Small intestine (tissue), 7 donors: ENCODE results near the gene DHRSX. TPM values are rescaled to one million over a fixed set of nuclear protein-coding genes. Genes with fewer than 3 reads are reported as not detected.

ENCODE experiments used
- DNase-seq, 2 donors: peaks; one replicate each; pipeline versions ENCODE4 v3.0.0 to v3.0.0-alpha.2; 2013
- FAIRE-seq: peaks from 2 replicates; lab custom pipeline; 2012; peaks lifted over from hg19 to GRCh38; lab: Jason Lieb, UNC
- H3K27ac ChIP-seq, 3 donors: one replicate each; pipeline ENCODE4 v1.5.1; 2013; ENCODE audit warnings: low read length in 2 of 3, mild to moderate bottlenecking in 2 of 3, control low read depth in 1 of 3, inconsistent platforms in 1 of 3, low read depth in 1 of 3, moderate library complexity in 1 of 3
- H3K27me3 ChIP-seq, 3 donors: one replicate each; pipeline ENCODE4 v1.6.1; 2013; ENCODE audit warnings: low read length in 3 of 3, inconsistent platforms in 1 of 3; ENCODE audit not compliant: control insufficient read depth in 3 of 3, insufficient read depth in 3 of 3
- H3K36me3 ChIP-seq, 3 donors: one replicate each; pipeline ENCODE4 v1.6.1; 2013; ENCODE audit warnings: low read length in 3 of 3, inconsistent platforms in 1 of 3, low read depth in 1 of 3, mild to moderate bottlenecking in 1 of 3, moderate library complexity in 1 of 3; ENCODE audit not compliant: control insufficient read depth in 3 of 3, insufficient read depth in 2 of 3
- H3K4me1 ChIP-seq, 3 donors: one replicate each; pipeline ENCODE4 v1.6.1; 2013; ENCODE audit warnings: low read length in 2 of 3, inconsistent platforms in 1 of 3, low read depth in 1 of 3, mild to moderate bottlenecking in 1 of 3, moderate library complexity in 1 of 3; ENCODE audit not compliant: control insufficient read depth in 3 of 3, insufficient read depth in 2 of 3
- H3K4me3 ChIP-seq, 3 donors: one replicate each; pipeline ENCODE4 v1.5.1; 2013; ENCODE audit warnings: low read length in 3 of 3, control low read depth in 1 of 3, inconsistent platforms in 1 of 3, low read depth in 1 of 3, mild to moderate bottlenecking in 1 of 3, moderate library complexity in 1 of 3
- H3K9me3 ChIP-seq, 2 donors: one replicate each; pipeline ENCODE4 v1.6.1; 2013; ENCODE audit warnings: low read depth in 1 of 2, low read length in 1 of 2; ENCODE audit not compliant: control insufficient read depth in 2 of 2, insufficient read depth in 1 of 2
- WGBS, 3 donors: extraction: QIAGEN DNeasy Blood & Tissue Kit; methylation state at CpG; one replicate each; pipeline ENCODE4 v1.1.7; 2013; 5-methylcytosine and 5-hydroxymethylcytosine counted together
- polyA plus RNA-seq, 4 donors: library from polyadenylated mRNA; stranded (reverse) in 3 of 4; unstranded in 1 of 4; fragments of 200-250 nt in 3 of 4; fragments of 120-200 nt in 1 of 4; gene quantifications; one replicate each; pipeline versions ENCODE4 v1.2.1 to v1.2.3, GENCODE V29; 2013
- donor health status: healthy with polysubstance abuse.
- donor health status: control.
- donor health status: control.
- donor health status: Bipolar disorder and iron deficiency.
- donor health status: healthy.

Gene DHRSX
- polyA plus RNA-seq, 4 donors, result 7.2 to 25.2 (median 12.1) TPM

- no peak for FAIRE-seq
- 68 to 89% (median 85%) methylated on average over 11 of the region's 11 CpGs for WGBS, 3 donors
- DNase-seq, result peak in 1 of 2 donors; percentile 23
Measured at GRCh38 chrX:2311501-2311900, 189.3 kb downstream of the DHRSX start.

GRCh38 chrX:2301901-2302300 lies 198.9 kb downstream of the DHRSX start:
- no peak overlapping the region for H3K27ac ChIP-seq
- H3K4me3 ChIP-seq, result no peak overlapping the region
- 78 to 88% (median 82%) methylated on average over 6 of the region's 6 CpGs for WGBS, 3 donors
- H3K9me3 ChIP-seq, result peaks cover 0 to 3% of the 10 kb centered on the region in 2 donors
- DNase-seq, result no peak
- no peaks in the 10 kb centered on the region for H3K4me1 ChIP-seq
- no peaks in the 10 kb centered on the region for H3K27me3 ChIP-seq
- H3K36me3 ChIP-seq, result peaks cover 0 to 2% (median 0%) of the 10 kb centered on the region in 3 donors
- FAIRE-seq, result no peak

More at GRCh38 chrX:2311501-2311900, 189.3 kb downstream of the DHRSX start:
- Histone ChIP-seq H3K27me3 (no peaks in the 10 kb centered on the region), H3K4me3 (no peak overlapping the region), H3K27ac (no peak overlapping the region), H3K4me1 (no peaks in the 10 kb centered on the region), H3K36me3 (peaks cover 0 to 3% (median 0%) of the 10 kb centered on the region in 3 donors), H3K9me3 (peaks cover 0 to 8% of the 10 kb centered on the region in 2 donors)

DNA sequence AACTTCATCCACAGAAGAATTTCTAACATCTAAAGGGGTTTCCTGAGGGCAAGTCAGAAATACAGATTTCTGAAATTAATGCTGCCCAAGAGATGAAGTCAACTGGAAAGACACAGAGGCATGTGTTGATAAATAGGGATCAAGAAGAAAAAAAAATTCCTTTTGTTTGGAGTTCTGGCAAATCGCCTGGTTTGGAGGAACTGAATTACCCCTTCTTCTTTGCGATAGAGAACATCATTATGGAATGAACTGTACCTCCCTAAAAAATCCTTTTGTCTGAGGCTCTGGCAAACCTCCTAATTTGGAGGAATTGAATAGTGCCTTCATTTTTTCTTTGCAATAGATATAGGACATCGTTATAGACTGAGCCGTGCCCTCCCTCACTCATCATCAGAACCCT lies 200.9 kb downstream of the DHRSX start:
- Histone ChIP-seq H3K4me3 (no peak overlapping the region), H3K9me3 (peaks cover 0 to 7% of the 10 kb centered on the region in 2 donors), H3K27ac (no peak overlapping the region), H3K27me3 (no peaks in the 10 kb centered on the region), H3K4me1 (no peaks in the 10 kb centered on the region), H3K36me3 (peaks cover 0 to 2% (median 0%) of the 10 kb centered on the region in 3 donors)
- no peak for DNase-seq
- 66 to 82% (median 81%) methylated on average over 4 of the region's 4 CpGs for WGBS, 3 donors
- FAIRE-seq, result no peak

GRCh38 chrX:2286731-2287130 lies 214.0 kb downstream of the DHRSX start:
- H3K27ac ChIP-seq, result no peak overlapping the region
- no peaks in the 10 kb centered on the region for H3K4me1 ChIP-seq
- no peak overlapping the region for H3K4me3 ChIP-seq
- DNase-seq (no peak), FAIRE-seq (no peak)
- peaks cover 0 to 6% (median 5%) of the 10 kb centered on the region in 3 donors for H3K36me3 ChIP-seq
- WGBS, 3 donors, result 85 to 89% (median 88%) methylated on average over 2 of the region's 2 CpGs
- no peaks in the 10 kb centered on the region for H3K27me3 ChIP-seq
- peaks cover 0 to 6% of the 10 kb centered on the region in 2 donors for H3K9me3 ChIP-seq

DNA sequence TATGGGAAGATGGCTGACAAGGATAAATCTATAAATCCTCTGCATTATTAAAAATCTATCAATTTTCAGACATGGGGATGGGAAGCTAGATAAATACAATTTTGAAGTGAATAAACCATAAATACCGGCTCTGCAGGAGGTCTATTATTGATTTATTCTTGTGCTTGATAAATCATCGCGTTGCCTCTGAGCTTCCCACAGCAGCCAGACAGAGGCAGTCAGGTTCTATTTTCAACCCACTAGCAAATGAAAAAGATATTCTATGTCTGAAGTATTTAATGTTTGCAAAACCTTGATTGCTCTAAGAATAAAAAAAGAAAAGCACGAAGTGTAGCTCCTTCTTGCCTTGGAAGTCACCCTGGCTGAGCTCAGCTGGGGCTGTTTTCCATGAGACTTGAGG lies 216.2 kb downstream of the DHRSX start:
- Histone ChIP-seq H3K27me3 (no peaks in the 10 kb centered on the region), H3K9me3 (peaks cover 0 to 6% of the 10 kb centered on the region in 2 donors), H3K4me1 (no peaks in the 10 kb centered on the region), H3K4me3 (no peak overlapping the region), H3K36me3 (peaks cover 0 to 6% (median 0%) of the 10 kb centered on the region in 3 donors), H3K27ac (no peak overlapping the region)
- 87 to 97% (median 94%) methylated on average over 4 of the region's 4 CpGs for WGBS, 3 donors
- DNase-seq (no peak), FAIRE-seq (no peak)

DNA sequence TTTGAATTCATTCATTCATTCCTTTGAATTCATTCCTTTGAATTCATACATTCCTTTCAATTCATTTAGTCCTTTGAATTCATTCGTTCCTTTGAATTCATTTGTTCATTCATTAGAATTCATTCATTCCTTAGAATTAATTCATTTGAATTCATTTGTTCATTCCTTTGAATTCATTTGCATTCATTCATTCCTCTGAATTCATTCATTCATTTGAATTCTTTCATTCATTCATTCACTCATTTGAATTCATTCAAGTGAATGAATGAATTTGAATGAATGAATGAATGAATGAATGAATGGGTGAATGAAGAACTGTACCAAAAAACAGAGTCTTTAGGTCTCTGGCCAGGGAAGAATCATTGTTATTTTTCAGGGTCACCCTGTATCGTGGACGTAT lies 216.6 kb downstream of the DHRSX start:
- DNase-seq, result no peak
- no peaks in the 10 kb centered on the region for H3K4me1 ChIP-seq
- no peaks in the 10 kb centered on the region for H3K27me3 ChIP-seq
- no peak overlapping the region for H3K27ac ChIP-seq
- FAIRE-seq, result no peak
- no peak overlapping the region for H3K4me3 ChIP-seq
- H3K36me3 ChIP-seq, result peaks cover 0 to 6% (median 0%) of the 10 kb centered on the region in 3 donors
- peaks cover 0 to 6% of the 10 kb centered on the region in 2 donors for H3K9me3 ChIP-seq
- 91 to 99% (median 98%) methylated on average over 3 of the region's 3 CpGs for WGBS, 3 donors

GRCh38 chrX:2283111-2283859 lies 217.5 kb downstream of the DHRSX start:
- WGBS, 3 donors, result 91 to 96% (median 95%) methylated on average over 21 of the region's 21 CpGs
- no peak for FAIRE-seq
- no peak overlapping the region for H3K4me3 ChIP-seq
- H3K9me3 ChIP-seq, result peaks cover 0 to 6% of the 10 kb centered on the region in 2 donors
- DNase-seq, result no peak
- H3K27me3 ChIP-seq, result no peaks in the 10 kb centered on the region
- no peak overlapping the region for H3K27ac ChIP-seq
- H3K4me1 ChIP-seq, result no peaks in the 10 kb centered on the region
- H3K36me3 ChIP-seq, result peaks cover 0 to 6% (median 0%) of the 10 kb centered on the region in 3 donors

GRCh38 chrX:2282490-2283090 lies 218.2 kb downstream of the DHRSX start:
- 85 to 92% (median 89%) methylated on average over 4 of the region's 5 CpGs for WGBS, 3 donors
- DNase-seq (no peak), FAIRE-seq (no peak)
- Histone ChIP-seq H3K27me3 (no peaks in the 10 kb centered on the region), H3K27ac (no peak overlapping the region), H3K4me1 (no peaks in the 10 kb centered on the region), H3K4me3 (no peak overlapping the region), H3K36me3 (peaks cover 0 to 6% (median 0%) of the 10 kb centered on the region in 3 donors), H3K9me3 (peaks cover 0 to 6% of the 10 kb centered on the region in 2 donors)
